Chondrocyte (in vitro differentiated cells): ENCODE data around the gene TRIM31. TPM values are rescaled to one million over a fixed set of nuclear protein-coding genes. Genes with fewer than 3 reads are reported as not detected.

ENCODE experiments used
- DNase-seq: peaks from one replicate; pipeline ENCODE4 v3.0.0; 2021; ENCODE audit warnings: mixed read lengths, low spot score
- H3K27ac Mint-ChIP-seq: one replicate; pipeline ENCODE4 v1.8.0; 2021; ENCODE audit warnings: mild to moderate bottlenecking, moderate library complexity, mixed read lengths; ENCODE audit not compliant: unreplicated experiment
- H3K27me3 Mint-ChIP-seq: 2 replicates; pipeline ENCODE4 v1.8.0; 2021; ENCODE audit warnings: low read depth, mixed read lengths
- H3K36me3 Mint-ChIP-seq: 2 replicates; pipeline ENCODE4 v1.8.0; 2021; ENCODE audit warnings: low read depth, mixed read lengths
- H3K4me1 Mint-ChIP-seq: 2 replicates; pipeline ENCODE4 v1.8.0; 2021; ENCODE audit warnings: low read depth, mild to moderate bottlenecking, mixed read lengths
- H3K4me3 Mint-ChIP-seq: one replicate; pipeline ENCODE4 v1.8.0; 2021; ENCODE audit warnings: mild to moderate bottlenecking, moderate library complexity, mixed read lengths; ENCODE audit not compliant: unreplicated experiment
- H3K9me3 Mint-ChIP-seq: 2 replicates; pipeline ENCODE4 v1.8.0; 2021; ENCODE audit warnings: low read depth, mixed read lengths
- total RNA-seq: library from RNA; stranded (reverse); gene quantifications from 3 replicates; pipeline ENCODE4 v1.2.1, GENCODE V29; 2021
- TF ChIP-seq, protein P1 (sequence below): fragments of 200-600 bp; sonication (generic); IDR thresholded peaks from 2 replicates; pipeline ENCODE4 v1.5.0; 2021; ENCODE audit warnings: antibody characterized with exemption, mild to moderate bottlenecking, moderate library complexity

TRIM31 gene
- total RNA-seq, 1 donor from 2014 or later: not detected

DNA sequence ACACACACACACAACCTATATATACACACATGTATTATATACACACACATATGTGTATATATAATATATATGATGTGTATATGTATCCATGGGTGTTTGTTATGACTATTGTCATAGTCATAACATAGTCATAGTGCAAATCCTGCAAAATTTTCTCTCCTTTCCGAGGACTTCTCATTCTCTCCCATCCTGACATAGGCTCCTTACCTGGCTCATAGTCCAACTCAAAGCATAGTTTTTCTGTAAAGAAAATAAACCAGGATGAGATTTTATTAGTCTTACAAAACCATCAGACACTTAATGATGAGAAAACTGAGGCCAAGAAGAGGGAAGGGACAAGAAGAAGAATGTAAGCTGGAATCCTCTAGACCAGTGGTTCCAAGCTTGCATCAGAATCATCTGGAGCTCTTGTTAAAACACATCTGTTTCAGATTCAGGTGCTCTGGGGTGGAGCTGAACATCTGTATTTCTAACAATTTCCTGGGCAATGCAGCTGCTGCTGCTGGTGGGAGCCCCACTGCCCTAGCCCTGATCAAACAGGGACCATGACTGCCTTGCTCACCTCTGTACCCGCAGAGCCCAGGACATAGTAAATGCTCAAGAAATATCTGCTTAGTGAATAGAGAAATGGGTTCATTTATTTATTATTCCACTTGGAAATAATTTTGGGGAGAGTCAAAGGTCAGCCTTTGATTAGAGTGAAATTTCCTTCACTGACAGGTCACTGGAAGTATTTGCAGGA lies 42.8 kb upstream of the TRIM31 start:
- Mint-ChIP-seq H3K4me1 (peaks cover 29% of the 10 kb centered on the region), H3K9me3 (no peaks in the 10 kb centered on the region), H3K27ac (peak overlapping the region; percentile 88), H3K27me3 (peaks cover 3% of the 10 kb centered on the region), H3K4me3 (no peak overlapping the region), H3K36me3 (no peaks in the 10 kb centered on the region)
- DNase-seq: no peak
- TF ChIP-seq, protein P1, sequence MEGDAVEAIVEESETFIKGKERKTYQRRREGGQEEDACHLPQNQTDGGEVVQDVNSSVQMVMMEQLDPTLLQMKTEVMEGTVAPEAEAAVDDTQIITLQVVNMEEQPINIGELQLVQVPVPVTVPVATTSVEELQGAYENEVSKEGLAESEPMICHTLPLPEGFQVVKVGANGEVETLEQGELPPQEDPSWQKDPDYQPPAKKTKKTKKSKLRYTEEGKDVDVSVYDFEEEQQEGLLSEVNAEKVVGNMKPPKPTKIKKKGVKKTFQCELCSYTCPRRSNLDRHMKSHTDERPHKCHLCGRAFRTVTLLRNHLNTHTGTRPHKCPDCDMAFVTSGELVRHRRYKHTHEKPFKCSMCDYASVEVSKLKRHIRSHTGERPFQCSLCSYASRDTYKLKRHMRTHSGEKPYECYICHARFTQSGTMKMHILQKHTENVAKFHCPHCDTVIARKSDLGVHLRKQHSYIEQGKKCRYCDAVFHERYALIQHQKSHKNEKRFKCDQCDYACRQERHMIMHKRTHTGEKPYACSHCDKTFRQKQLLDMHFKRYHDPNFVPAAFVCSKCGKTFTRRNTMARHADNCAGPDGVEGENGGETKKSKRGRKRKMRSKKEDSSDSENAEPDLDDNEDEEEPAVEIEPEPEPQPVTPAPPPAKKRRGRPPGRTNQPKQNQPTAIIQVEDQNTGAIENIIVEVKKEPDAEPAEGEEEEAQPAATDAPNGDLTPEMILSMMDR: no peak

DNA sequence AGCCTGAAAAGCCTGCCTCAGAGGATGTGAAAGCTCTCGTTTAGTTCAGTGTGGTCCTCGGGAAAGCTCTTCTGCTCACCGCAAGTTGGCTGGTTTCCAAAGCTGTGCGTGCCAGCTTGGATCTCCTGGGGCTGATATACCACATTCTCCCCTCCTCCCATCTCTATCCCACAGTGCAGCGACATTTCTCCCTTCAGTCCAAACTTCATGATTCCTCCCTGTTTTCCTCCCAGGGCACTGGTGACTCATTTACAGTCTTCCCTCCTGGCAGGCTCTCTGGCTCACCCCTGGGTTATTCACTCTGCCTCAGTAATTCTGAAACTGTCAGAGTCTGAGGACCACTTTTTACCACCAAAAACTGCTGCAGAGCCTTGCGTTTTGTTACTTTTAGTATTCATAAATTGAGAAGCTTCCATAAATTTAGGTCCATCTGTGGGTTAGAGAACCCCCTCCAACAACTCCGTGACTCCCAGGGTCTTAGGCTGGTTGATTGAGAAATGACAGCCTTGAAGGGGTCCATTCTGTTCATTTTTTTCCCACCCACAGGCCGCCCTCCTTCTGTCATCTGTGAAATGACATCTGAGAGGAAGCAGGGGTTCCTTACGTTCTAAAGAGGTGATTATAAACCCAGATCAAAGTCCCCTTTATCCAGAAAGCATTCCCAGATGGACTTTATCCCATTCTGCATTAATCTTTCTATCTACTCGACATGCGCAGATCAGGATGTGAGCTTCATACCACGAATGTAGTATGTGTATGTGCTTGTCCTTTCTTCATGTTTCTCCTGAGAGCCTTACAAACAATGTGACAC lies 42.0 kb upstream of the TRIM31 start:
- peaks cover 34% of the 10 kb centered on the region for H3K4me1 Mint-ChIP-seq
- H3K36me3 Mint-ChIP-seq: no peaks in the 10 kb centered on the region
- H3K27ac Mint-ChIP-seq: peak overlapping the region; percentile 88
- no peak for DNase-seq
- TF ChIP-seq, protein P1: no peak
- no peaks in the 10 kb centered on the region for H3K9me3 Mint-ChIP-seq
- peaks cover 3% of the 10 kb centered on the region for H3K27me3 Mint-ChIP-seq
- H3K4me3 Mint-ChIP-seq: no peak overlapping the region

DNA sequence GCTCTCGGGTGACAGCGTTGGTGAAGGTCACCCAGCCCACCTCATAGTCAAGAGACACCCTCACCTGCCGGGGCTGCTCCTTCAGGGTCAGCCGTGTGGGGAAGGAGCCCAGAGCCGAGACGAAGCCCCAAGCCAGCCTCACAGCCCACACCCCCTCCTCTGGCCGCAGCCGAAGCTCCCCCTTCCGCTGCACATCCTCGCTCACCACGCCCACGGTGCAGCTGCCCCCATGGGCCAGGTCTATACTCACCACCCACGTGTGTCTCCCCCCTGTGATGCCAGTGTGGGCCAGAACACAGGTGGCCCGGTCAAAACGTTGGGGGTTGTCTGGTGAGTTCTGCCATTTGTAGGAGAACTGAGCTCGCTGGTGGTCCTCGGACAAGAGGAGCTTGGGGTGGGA lies 41.2 kb upstream of the TRIM31 start:
- peaks cover under 1% of the 10 kb centered on the region for H3K27me3 Mint-ChIP-seq

DNA sequence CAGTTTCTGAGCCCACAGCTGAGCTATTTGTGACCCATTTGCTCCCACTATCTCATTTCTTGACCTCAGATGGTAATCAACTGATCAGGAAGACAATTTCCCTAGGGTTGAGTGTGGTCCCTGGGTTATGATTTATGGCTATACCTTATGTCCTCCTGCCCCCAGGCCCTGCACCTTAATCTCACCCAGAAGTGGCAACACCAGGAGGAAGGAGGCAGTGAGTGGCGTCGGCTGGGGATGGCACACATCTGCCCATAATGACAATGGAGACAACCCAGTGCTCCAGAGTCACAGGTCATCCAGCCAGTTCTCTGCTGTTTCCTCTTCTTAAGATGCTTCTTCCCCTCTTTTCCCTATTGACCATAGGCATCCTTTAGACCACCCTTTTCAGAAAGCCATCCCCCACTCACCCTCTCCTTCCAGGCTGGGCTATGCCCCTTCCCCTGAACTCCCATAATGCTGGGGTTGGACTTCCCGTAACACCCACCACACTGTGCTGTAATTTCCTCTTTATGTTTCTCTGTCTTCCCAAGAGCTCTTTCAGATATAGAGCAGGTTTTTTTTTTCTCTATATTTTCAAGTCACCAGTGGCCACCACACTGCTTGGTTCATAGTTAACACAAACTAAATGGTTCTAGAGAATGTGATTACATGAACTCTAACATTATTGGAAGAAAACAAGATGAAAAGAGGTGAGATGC lies 40.2 kb upstream of the TRIM31 start:
- H3K36me3 Mint-ChIP-seq: no peaks in the 10 kb centered on the region
- H3K4me3 Mint-ChIP-seq: no peak overlapping the region
- no peaks in the 10 kb centered on the region for H3K9me3 Mint-ChIP-seq

More for the DNA sequence above, 41.2 kb upstream of the TRIM31 start:
- Mint-ChIP-seq H3K36me3 (no peaks in the 10 kb centered on the region), H3K4me3 (no peak overlapping the region), H3K9me3 (no peaks in the 10 kb centered on the region), H3K4me1 (peaks cover 38% of the 10 kb centered on the region), H3K27ac (no peak overlapping the region)
- DNase-seq: no peak
- TF ChIP-seq, protein P1: no peak

More for the DNA sequence above, 40.2 kb upstream of the TRIM31 start:
- Mint-ChIP-seq H3K27me3 (no peaks in the 10 kb centered on the region), H3K27ac (no peak overlapping the region), H3K4me1 (peaks cover 38% of the 10 kb centered on the region)
- DNase-seq: no peak
- TF ChIP-seq, protein P1: no peak
